GM12874 (cell line): ENCODE results near the gene TNPO1.

Source experiments
- TF ChIP-seq, protein P1 (sequence below): IDR thresholded peaks from 2 replicates; pipeline ENCODE4 v1.5.1; 2011; ENCODE audit warnings: low read depth, mild to moderate bottlenecking, control low read depth, low read length, moderate library complexity; ENCODE audit not compliant: insufficient read depth

The TNPO1 gene

DNA sequence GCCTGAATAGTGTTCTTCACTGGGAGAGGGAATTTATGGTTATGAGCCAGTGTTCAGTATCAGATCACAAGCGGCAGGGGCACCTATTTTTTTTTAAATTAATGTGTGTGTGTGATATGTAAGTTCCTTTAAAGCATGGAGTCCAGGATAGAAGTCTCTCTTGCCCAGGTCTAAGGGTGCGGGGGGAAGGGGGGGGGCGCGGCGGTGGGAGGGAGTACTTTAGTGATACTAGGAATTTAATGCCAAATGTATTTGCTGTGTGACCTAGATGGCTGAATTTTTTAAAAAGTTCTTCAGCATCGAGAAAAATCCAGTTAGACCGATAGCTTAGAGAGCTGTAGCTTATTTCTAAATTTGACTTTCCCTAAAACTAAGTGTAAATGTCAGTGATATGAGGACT is 137.9 kb downstream of the TNPO1 start:
- TF ChIP-seq, protein P1, sequence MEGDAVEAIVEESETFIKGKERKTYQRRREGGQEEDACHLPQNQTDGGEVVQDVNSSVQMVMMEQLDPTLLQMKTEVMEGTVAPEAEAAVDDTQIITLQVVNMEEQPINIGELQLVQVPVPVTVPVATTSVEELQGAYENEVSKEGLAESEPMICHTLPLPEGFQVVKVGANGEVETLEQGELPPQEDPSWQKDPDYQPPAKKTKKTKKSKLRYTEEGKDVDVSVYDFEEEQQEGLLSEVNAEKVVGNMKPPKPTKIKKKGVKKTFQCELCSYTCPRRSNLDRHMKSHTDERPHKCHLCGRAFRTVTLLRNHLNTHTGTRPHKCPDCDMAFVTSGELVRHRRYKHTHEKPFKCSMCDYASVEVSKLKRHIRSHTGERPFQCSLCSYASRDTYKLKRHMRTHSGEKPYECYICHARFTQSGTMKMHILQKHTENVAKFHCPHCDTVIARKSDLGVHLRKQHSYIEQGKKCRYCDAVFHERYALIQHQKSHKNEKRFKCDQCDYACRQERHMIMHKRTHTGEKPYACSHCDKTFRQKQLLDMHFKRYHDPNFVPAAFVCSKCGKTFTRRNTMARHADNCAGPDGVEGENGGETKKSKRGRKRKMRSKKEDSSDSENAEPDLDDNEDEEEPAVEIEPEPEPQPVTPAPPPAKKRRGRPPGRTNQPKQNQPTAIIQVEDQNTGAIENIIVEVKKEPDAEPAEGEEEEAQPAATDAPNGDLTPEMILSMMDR, result no peak

DNA sequence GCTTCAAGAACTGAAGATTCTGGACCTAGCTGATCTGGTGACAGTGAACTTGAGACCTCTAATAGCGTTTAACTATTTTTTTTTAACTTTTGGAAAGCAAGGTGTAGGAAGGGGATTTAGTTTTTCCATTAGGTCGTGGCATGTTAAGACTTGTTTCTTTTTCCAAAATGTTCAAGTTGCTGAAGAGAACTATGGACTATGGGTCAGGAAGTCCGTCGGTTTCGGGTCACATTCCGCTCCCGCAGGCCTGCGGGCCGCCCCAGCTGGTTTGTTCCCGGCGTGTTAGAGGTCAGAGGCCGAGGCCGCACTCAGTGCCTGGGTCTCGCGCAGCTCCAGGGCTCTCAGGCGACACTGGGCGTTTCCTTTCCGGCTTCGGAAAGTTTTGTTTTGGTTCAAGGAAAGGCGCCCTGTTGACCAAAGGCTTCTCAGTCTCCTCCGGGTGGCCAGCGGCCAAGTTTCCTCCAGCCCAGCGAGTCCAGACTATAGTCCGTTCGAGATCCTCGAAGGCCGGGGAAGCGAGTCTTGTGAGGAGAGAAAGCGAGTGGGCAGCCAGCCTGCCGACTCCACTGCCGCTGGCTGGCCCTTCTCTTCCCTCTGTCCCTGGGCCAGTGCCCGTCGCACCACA is 138.8 kb downstream of the TNPO1 start:
- TF ChIP-seq, protein P1, result no peak

DNA sequence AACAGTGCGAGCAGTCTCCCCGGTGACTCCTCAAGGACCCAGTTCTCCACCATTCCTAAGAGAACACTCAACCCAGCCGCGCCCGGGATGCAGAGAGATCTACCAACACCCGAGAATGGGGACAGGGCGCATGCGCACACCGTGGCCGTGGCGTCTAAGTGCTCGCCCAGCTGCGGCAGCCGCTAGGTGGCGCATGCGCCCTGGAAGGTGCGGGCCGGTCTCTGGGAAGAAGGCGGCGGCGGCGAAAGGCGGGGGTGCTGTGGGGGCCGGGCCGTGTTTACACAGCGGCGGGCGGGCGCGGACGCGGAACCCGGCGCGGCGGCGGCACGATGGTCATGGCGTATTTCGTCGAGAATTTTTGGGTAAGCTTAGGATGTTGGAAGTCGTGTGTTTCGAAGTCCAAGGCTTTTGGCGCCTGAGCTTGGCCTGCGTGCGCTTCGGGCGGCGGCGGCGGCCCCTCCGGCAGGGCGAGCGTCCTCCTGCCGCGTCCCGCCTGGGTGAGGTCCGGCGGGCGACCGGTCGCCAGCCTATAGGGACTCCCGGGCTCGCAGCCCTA is 139.4 kb downstream of the TNPO1 start, which contains the start of gene FCHO2:
Gene FCHO2 (plus strand): TSS at position 274 of the 556 bp plus-strand sequence. CDS start 56 bp downstream, at position 330.
- TF ChIP-seq, protein P1, result peak; percentile 91

DNA sequence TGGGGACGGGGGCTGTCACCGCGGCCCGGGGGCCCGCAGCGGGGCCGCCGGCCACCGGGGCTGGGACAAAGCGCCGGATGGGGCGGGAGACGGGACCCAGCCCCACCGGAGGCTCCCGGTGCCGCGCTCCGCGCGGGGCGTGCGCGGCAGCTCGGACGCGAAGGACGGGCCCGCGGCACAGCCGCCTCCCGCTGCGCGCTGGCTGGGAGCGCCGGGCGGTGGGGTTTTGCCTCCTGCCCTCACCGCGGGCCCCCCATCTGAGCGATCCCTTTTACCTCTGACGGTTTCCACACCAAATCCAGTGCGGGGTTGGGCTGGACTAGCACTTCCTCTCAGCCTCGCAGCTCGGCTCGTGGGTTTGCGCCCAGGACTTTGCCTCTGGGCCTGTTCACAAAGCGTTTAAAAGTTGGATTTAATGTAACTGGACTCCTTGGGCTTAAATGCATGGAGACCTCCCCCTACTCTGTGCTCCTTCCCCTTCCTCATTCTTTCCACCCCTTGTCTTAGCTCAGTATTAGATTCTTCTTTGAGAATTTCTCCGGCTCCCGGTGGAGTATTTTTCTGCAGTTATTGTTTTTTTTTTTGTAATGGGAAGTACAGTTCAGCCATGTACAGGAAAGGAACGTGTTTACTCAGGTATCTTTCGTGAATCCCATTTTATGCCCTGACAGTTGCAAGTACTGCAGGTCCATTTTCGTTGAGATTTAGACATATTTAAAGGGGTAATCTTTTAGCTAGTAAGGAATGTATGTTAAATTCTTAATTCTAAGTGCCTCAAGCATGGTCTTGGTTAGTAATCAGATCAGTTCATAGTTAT is 140.1 kb downstream of the TNPO1 start:
- TF ChIP-seq, protein P1, result no peak

DNA sequence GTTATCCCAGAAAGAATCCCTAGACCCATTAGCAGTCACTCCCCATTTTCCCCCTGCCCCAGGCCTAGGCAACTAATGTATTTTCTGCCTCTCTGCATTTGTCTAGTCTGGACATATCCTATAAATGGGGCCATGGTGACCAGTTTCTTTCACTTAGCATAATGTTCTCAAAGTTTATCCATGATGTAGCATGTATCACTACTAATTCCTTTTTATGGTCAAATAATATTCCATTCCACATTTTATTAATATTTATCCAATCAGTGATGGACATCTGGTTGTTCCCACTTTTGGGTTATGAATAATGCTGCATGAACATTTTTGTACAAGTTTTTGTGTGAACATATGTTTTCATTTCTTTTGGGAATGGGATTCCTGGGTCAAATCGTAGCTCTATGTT is 140.9 kb downstream of the TNPO1 start:
- TF ChIP-seq, protein P1, result no peak

DNA sequence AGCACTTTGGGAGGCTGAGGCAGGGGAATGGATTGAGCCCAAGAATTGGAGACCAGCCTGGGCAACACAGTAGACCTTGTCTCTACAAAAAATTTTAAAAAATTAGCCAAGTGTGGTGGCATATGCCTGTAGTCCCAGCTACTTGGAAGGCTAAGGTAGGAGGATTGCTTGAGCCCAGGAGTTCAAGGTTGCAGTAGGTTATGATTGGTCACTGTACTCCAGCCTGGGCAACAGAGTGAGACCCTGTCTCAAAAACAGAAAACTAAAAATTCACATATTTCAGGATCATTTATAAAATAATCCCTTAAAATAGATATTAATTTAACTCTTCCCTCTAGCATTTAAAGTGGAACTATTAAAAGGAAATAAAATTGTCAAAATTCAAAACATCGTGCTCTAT is 142.8 kb downstream of the TNPO1 start:
- TF ChIP-seq, protein P1, result no peak
